Posterior cingulate gyrus (tissue), 11 donors: ENCODE data around the gene SRC.
A peak's percentile ranks its signal among the peaks of the same experiment; 100 is the strongest.

ENCODE experiments used
- DNase-seq, 10 donors: peaks; one replicate each; pipeline versions ENCODE4 v3.0.0 to v3.0.0-alpha.2; 2020 to 2021; ENCODE audit warnings: mixed read lengths in 3 of 10
- intact Hi-C: fragments of 100-400 bp; cut with DNase I; formaldehyde crosslinking; loops from one replicate; pipeline ENCODE4 v1.15.1; 2023

SRC gene

GRCh38 chr20:37401930-37402675 lies 56.2 kb downstream of the SRC start:
- intact Hi-C loops = no loop called here
- DNase-seq = no peak

- no peak for DNase-seq
Observed at GRCh38 chr20:37403107-37404033, 57.4 kb downstream of the SRC start.

GRCh38 chr20:37404461-37404890 lies 58.5 kb downstream of the SRC start:
- DNase-seq = no peak
- intact Hi-C loops = no loop called here

More at GRCh38 chr20:37403107-37404033, 57.4 kb downstream of the SRC start:
- intact Hi-C loops = no loop called here

- no peak for DNase-seq
- intact Hi-C loops = loop anchor here (5.0 kb wide), 1 partner anchor 117 kb away; the partner anchor contains the start of gene NNAT
Observed at GRCh38 chr20:37405351-37405897, 59.5 kb downstream of the SRC start.

- peak in 7 of 10 donors; percentile 36 to 94 (median 58) for DNase-seq
Observed at GRCh38 chr20:37406010-37406998, 60.4 kb downstream of the SRC start.

GRCh38 chr20:37407019-37407566 lies 61.2 kb downstream of the SRC start:
- DNase-seq = no peak
- intact Hi-C loops = loop anchor here (5.0 kb wide), 1 partner anchor 115 kb away; the partner anchor contains the start of gene NNAT

More at GRCh38 chr20:37406010-37406998, 60.4 kb downstream of the SRC start:
- intact Hi-C loops = loop anchor here (5.0 kb wide), 1 partner anchor 116 kb away; the partner anchor contains the start of gene NNAT

GRCh38 chr20:37407573-37408002 lies 61.6 kb downstream of the SRC start:
- peak in 8 of 10 donors; percentile 44 to 91 (median 60) for DNase-seq

GRCh38 chr20:37408302-37409193 lies 62.6 kb downstream of the SRC start:
- intact Hi-C loops = loop anchor here (5.0 kb wide), 1 partner anchor 114 kb away; the partner anchor contains the start of gene NNAT
- peak in 1 of 10 donors; percentile 83 for DNase-seq

More at GRCh38 chr20:37407573-37408002, 61.6 kb downstream of the SRC start:
- intact Hi-C loops = loop anchor here (5.0 kb wide), 1 partner anchor 115 kb away; the partner anchor contains the start of gene NNAT

GRCh38 chr20:37411408-37412219 lies 65.7 kb downstream of the SRC start:
- intact Hi-C loops = no loop called here
- peak in 1 of 10 donors; percentile 81 for DNase-seq

- intact Hi-C loops = no loop called here
- no peak for DNase-seq
Observed at GRCh38 chr20:37413023-37413334, 67.0 kb downstream of the SRC start.

- intact Hi-C loops = no loop called here
Observed at GRCh38 chr20:37413379-37413778, 67.4 kb downstream of the SRC start.

GRCh38 chr20:37414224-37415035 lies 68.5 kb downstream of the SRC start:
- intact Hi-C loops = no loop called here
- DNase-seq = peak in 1 of 10 donors; percentile 56

More at GRCh38 chr20:37413379-37413778, 67.4 kb downstream of the SRC start:
- DNase-seq = peak in 1 of 10 donors; percentile 22

GRCh38 chr20:37415118-37416085 lies 69.5 kb downstream of the SRC start:
- intact Hi-C loops = no loop called here
- DNase-seq = peak in 2 of 10 donors; percentile 72 to 77

- peak in 2 of 10 donors; percentile 49 to 74 for DNase-seq
- intact Hi-C loops = no loop called here
Observed at GRCh38 chr20:37416100-37416847, 70.3 kb downstream of the SRC start.
